Ishikawa (cell line): Measurements from ENCODE around the gene CR2.

Experiments used
- EGR1 ChIP-seq: IDR thresholded peaks from 2 replicates; pipeline ENCODE4 v1.6.1; 2012
- FOXM1 ChIP-seq: IDR thresholded peaks from 2 replicates; pipeline ENCODE4 v1.6.1; 2012; ENCODE audit warnings: low read depth, borderline replicate concordance
- NFIC ChIP-seq: IDR thresholded peaks from 2 replicates; pipeline ENCODE4 v1.6.1; 2012
- RAD21 ChIP-seq: IDR thresholded peaks from 2 replicates; pipeline ENCODE4 v1.6.1; 2012; ENCODE audit warnings: low read depth
- REST ChIP-seq: IDR thresholded peaks from 2 replicates; pipeline ENCODE4 v1.6.1; 2012; ENCODE audit warnings: low read depth, mild to moderate bottlenecking
- TEAD4 ChIP-seq: IDR thresholded peaks from 2 replicates; pipeline ENCODE4 v1.6.1; 2012
- ZBTB7A ChIP-seq: IDR thresholded peaks from 2 replicates; pipeline ENCODE4 v1.6.1; 2012; ENCODE audit warnings: low read depth
- TF ChIP-seq, protein P1 (sequence below): IDR thresholded peaks from 2 replicates; pipeline ENCODE4 v1.6.1; 2012

DNA sequence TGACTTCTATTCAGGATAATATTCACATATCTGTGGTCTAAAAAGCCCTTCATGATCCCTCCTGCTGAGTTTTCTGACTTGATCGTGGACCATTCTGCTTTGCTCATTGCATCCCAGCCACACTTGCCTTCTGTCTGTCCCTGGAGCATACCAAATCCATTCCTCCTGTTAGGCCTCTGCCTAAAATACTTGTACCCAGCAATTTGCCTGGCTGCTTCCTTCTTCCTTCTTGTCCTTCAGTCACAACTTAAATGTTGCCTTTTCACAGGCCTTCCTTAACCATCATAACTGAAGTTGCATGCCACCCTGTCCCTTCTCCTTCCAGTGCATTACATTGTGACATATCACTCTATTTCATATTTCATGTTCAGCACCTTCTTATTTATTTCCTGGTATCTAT lies 4.3 kb downstream of the CR2 start:
- no peak for TF ChIP-seq REST
- TF ChIP-seq ZBTB7A = no peak
- no peak for TF ChIP-seq FOXM1
- TF ChIP-seq, protein P1, sequence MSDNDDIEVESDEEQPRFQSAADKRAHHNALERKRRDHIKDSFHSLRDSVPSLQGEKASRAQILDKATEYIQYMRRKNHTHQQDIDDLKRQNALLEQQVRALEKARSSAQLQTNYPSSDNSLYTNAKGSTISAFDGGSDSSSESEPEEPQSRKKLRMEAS = no peak
- no peak for TF ChIP-seq TEAD4
- TF ChIP-seq EGR1 = no peak
- no peak for TF ChIP-seq RAD21
- no peak for TF ChIP-seq NFIC
